HG03442 (cell line): ENCODE results near the gene LOXHD1.

ENCODE experiments used
- ATAC-seq: cut with Tn5 transposase; IDR thresholded peaks from one replicate; pipeline ENCODE4 v1.9.1; 2021; ENCODE audit warnings: mild to moderate bottlenecking, moderate library complexity; ENCODE audit not compliant: unreplicated experiment

The LOXHD1 gene

DNA sequence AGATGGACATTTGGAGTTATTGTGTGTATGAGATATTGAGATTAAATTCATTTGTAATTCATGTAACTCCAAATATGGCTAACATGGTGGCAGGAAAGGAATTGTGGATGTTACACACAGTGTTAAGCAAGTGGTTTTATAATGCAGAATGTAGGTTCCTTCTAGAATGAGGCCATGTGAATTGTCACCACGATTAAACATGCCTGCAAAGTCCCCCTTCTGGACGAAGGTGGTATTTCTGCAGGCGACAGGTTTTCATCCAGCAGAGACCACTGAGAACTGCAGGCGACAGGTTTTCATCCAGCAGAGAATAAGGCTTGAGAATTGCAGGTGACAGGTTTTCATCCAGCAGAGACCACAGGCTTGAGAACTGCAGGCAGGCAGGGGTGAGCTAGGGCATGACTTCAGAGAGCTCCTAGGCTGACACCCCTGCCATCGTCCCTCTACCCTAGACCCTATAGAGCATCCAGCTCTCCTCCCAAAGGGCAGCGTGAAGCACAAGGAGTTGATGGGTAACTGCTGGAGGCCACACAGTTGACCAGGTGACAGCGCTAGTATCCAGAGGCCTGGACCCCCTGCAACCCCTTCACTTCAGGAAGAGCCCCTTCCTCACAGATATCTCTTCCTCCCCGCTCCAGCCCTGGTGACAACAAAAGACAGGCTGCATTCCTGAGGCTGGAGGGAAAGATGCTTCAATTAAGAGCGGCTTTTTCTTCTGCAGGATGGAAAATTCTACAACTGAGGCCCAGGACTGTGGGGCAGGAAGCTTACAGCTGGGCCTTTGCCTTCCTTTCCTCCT, 175.8 kb downstream of the LOXHD1 start:
- ATAC-seq: no peak

DNA sequence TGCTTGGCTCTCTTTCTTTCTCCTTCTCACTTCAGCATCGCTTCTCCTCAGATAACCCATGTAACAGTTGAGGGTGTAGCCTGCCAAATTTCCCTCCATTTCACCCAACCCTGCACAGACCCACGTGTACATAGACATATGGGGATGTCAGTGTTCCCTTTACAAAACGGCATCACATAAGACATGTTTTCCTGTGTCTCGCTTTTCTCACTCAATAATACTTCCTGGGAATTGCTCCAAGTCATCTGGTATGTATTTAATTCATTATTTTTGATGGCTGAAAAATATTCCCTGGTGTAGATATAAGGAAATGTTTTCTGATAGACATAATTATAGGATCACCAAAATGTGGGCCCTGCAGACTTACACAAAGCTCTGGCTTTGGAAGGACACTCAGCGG, 176.8 kb downstream of the LOXHD1 start:
- ATAC-seq: no peak

- ATAC-seq: no peak
Measured at GRCh38 chr18:46478796-46479195, 178.2 kb downstream of the LOXHD1 start.

- ATAC-seq: no peak
Measured at GRCh38 chr18:46477425-46478011, 179.5 kb downstream of the LOXHD1 start.

- no peak for ATAC-seq
Measured at GRCh38 chr18:46475390-46475752, 181.6 kb downstream of the LOXHD1 start.

DNA sequence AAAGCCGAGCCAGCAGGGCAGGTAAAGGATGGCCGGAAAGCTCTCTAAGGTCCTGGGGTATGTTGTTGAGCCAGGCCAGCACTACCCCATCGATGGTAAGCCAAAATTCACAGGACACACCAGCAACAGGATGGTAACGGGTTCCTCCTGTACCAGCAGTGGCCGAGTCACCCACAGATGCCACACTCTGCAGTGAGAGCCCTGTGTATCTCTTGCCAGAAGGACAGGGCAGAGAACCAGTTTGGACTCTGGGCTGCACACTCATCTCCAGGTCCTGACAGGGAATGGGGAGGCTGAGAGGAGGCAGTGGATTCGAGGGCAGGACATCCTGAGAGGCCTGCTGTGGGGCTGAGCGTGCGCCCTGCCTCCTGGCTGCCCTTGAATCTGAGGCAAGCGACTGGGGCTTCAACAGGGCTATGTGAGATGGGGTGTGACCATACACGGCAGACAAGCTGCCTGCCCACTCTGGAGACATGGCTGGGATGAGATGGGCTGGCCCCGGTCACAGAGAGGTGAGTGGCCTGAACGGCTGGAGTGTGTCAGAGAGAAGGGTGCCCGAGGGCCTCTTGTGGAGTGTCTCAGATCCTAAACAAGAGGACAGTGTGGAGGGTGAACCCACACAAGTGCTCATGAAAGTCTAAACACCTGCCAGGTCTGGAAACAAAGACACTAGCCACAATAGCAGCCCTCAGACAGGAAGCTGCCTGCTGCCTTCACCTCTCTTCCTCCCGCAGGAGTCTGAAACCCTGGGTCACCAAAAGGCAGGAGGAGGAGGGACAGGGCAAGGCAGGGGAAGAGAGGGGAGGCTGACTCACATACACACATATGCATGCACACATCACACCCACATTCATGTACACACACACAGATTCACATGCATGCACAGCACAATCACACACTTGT, 182.3 kb downstream of the LOXHD1 start:
- no peak for ATAC-seq

DNA sequence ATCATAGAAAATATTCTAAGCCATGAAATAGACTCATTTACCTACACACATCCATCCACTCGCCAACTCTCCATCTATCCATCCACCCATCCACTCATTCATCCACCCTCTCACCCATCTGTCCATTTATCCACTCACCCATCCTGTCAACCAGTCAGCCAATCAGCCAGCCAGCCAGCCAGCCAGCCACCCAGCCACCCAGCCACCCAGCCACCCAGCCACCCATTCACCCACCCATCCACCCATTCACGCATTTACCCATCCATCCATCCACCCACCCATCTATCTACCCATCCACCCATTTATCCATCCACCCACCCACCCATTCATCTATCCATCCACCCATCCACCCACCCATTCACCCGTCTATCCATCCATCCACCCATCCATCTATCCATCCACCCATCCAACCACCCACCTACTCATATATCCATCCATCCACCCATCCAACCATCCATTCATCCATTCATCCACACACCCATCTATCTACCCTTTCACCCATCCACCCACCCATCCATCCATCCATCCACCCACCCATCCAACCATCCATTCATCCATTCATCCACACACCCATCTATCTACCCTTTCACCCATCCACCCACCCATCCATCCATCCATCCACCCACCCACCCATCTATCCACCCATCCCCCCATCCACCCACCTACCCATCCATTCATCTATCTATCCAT, 185.1 kb downstream of the LOXHD1 start:
- no peak for ATAC-seq

DNA sequence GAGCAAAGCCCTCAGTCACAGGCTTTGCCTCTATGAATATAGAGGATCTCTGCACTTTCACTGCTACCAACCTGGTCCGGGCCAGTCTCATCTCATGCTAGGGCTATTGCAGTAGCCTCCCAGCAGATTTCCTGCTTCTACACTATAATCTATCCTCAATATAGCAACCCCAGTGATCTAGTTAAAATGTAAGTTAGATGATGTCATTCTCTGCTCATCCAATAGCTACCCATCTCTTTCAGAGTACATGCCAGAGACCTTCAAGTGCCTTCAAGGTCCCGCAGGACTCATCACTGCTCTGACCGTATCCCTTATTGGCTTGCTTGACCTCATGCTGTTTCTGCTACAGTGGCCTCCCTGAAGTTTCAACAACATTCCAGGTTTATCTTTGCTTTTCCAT, 186.3 kb downstream of the LOXHD1 start:
- no peak for ATAC-seq

GRCh38 chr18:46469186-46469915, 187.7 kb downstream of the LOXHD1 start:
- ATAC-seq: no peak

GRCh38 chr18:46468426-46469180, 188.4 kb downstream of the LOXHD1 start:
- no peak for ATAC-seq

DNA sequence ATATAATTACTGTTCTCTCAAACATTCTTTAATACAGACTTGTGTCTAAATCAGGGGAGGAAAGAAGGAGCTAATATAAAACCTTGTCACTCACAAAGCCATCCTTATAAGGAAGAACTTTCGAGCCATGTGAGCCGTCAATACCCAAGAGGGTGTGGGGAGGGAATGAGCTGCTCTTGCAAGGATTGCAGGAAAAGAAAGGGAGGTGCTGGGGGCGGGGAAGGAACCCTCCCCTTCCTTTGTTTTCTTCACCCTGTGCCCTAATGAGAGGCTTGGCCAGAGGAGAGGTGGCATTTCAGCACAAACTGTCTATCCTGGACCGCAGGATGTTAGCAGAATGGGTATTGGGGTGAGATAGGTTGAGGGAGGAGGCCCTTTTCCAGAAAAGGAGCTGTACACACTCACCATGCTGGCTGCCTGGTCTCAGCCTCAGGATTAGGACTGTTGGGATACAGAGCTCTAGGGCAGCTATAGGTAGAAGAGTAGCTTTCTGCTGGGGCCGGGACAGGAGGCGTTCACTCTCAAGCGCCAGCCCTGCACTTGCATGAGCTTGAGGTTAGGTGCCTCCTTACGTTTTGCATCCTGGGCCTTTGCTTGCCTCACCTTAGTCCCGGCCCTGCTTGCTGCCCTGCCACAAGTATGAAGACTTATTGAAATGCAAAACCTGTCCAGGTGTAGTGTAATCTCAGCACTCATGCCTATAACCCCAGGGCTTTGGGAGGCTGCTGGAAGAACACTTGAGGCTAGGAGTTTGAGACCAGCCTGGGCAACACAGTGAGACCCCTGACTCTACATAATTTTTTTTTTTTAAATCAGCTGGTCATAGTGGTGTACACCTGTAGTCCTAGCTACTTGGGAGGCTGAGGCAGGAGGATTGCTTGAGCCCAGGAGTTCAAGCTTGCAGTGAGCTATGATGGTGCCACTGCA, 190.5 kb downstream of the LOXHD1 start:
- no peak for ATAC-seq

GRCh38 chr18:46464926-46465655, 191.9 kb downstream of the LOXHD1 start:
- ATAC-seq: no peak

GRCh38 chr18:46462523-46462922, 194.5 kb downstream of the LOXHD1 start:
- ATAC-seq: no peak

GRCh38 chr18:46461993-46462392, 195.0 kb downstream of the LOXHD1 start:
- ATAC-seq: no peak

- no peak for ATAC-seq
Measured at GRCh38 chr18:46460754-46461153, 196.3 kb downstream of the LOXHD1 start.

GRCh38 chr18:46459789-46460455, 197.1 kb downstream of the LOXHD1 start:
- ATAC-seq: no peak

- no peak for ATAC-seq
Measured at GRCh38 chr18:46458472-46458871, 198.5 kb downstream of the LOXHD1 start.
